ENCODE results near the gene OR5L1. TPM values are rescaled to one million over a fixed set of nuclear protein-coding genes. Genes with fewer than 3 reads are reported as not detected.

The OR5L1 gene
- total RNA-seq, 1 experiment from 2014 or later: not detected

- intact Hi-C loops (cut with micrococcal nuclease; ENCODE audit: unreplicated experiment): no loop called here
- Histone ChIP-seq H3K4me2 (no peak within 1 kb of the TSS), H3K4me3 (no peak within 1 kb of the TSS), H3K9me3 (ENCODE audit: insufficient read depth, low read depth) (no peaks in the 10 kb centered on the region), H3K36me3 (ENCODE audit: low read depth) (no peaks in the 10 kb centered on the region), H3F3A (ENCODE audit: insufficient read depth, low read depth) (no peaks in the 10 kb centered on the region), H2AFZ (no peak within 1 kb of the TSS), H4K20me1 (ENCODE audit: insufficient read depth) (no peaks in the 10 kb centered on the region), H3K4me1 (replicated peaks; ENCODE audit: insufficient read depth) (no peaks in the 10 kb centered on the region), H3K9me2 (ENCODE audit: insufficient read depth) (no peaks in the 10 kb centered on the region), H3K27ac (no peak within 1 kb of the TSS), H3K79me2 (ENCODE audit: low read depth) (no peaks in the 10 kb centered on the region), H3K27me3 (ENCODE audit: insufficient read depth, low read depth) (no peaks in the 10 kb centered on the region)
- CTCF ChIA-PET: no interaction called here
- DNase-seq: no peak
- POLR2A ChIA-PET (ENCODE audit: unreplicated experiment): no interaction called here
- BruUV-seq (replicated peaks): no TSS peak
- TF ChIP-seq CTCF (conservative IDR thresholded peaks at IDR 0.05) (no peak), EZH2 (IDR thresholded peaks at IDR 0.05; ENCODE audit: low read depth) (no peak)
Measured at GRCh38 chr11:55826919-55827318, 15.8 kb downstream of the OR5L1 start, which contains the start of gene OR5L2. Gene OR5L2 (plus strand): TSS chr11:55827219. CDS start chr11:55827219, 0 bp downstream.

- Histone ChIP-seq H3K27me3 (ENCODE audit: insufficient read depth, low read depth) (no peaks in the 10 kb centered on the region), H3K9me3 (ENCODE audit: insufficient read depth, low read depth) (no peaks in the 10 kb centered on the region; the same call in 1 of the 2 replicates), H3K4me2 (no peak within 1 kb of the TSS), H2AFZ (no peak within 1 kb of the TSS; the same call in 1 of the 2 replicates), H3K4me3 (no peak within 1 kb of the TSS), H3K27ac (no peak within 1 kb of the TSS), H4K20me1 (ENCODE audit: insufficient read depth) (no peaks in the 10 kb centered on the region), H3K36me3 (ENCODE audit: low read depth) (no peaks in the 10 kb centered on the region), H3K9me2 (ENCODE audit: insufficient read depth) (no peaks in the 10 kb centered on the region), H3K79me2 (ENCODE audit: low read depth) (no peaks in the 10 kb centered on the region), H3F3A (ENCODE audit: insufficient read depth, low read depth) (no peaks in the 10 kb centered on the region), H3K4me1 (replicated peaks; ENCODE audit: insufficient read depth) (no peaks in the 10 kb centered on the region)
- intact Hi-C loops (cut with micrococcal nuclease; ENCODE audit: unreplicated experiment): no loop called here
- DNase-seq: no peak
- POLR2A ChIA-PET (ENCODE audit: unreplicated experiment): no interaction called here
- TF ChIP-seq CTCF (conservative IDR thresholded peaks at IDR 0.05) (no peak), EZH2 (IDR thresholded peaks at IDR 0.05; ENCODE audit: low read depth) (no peak)
- CTCF ChIA-PET: no interaction called here
- no TSS peak for BruUV-seq (replicated peaks)
Measured at GRCh38 chr11:55838452-55838851, 27.3 kb downstream of the OR5L1 start, which contains the start of gene OR5D16. Gene OR5D16 (plus strand): TSS chr11:55838752. CDS start chr11:55838752, 0 bp downstream.

GRCh38 chr11:55847453-55847852, 36.3 kb downstream of the OR5L1 start:
- POLR2A ChIA-PET (ENCODE audit: unreplicated experiment): no interaction called here
- DNase-seq: no peak
- intact Hi-C loops (cut with micrococcal nuclease; ENCODE audit: unreplicated experiment): no loop called here

More at GRCh38 chr11:55847453-55847852, 36.3 kb downstream of the OR5L1 start:
- Histone ChIP-seq H3K4me1 (replicated peaks; ENCODE audit: insufficient read depth) (no peaks in the 10 kb centered on the region), H3K36me3 (ENCODE audit: low read depth) (no peaks in the 10 kb centered on the region), H3K27me3 (ENCODE audit: insufficient read depth, low read depth) (no peaks in the 10 kb centered on the region), H2AFZ (no peak overlapping the region), H3K79me2 (ENCODE audit: low read depth) (no peaks in the 10 kb centered on the region), H3K4me3 (no peak overlapping the region), H4K20me1 (ENCODE audit: insufficient read depth) (no peaks in the 10 kb centered on the region), H3K9me2 (ENCODE audit: insufficient read depth) (no peaks in the 10 kb centered on the region; the same call in 1 of the 2 replicates), H3K4me2 (no peak overlapping the region), H3K9me3 (ENCODE audit: insufficient read depth, low read depth) (no peaks in the 10 kb centered on the region; the same call in 1 of the 2 replicates), H3F3A (ENCODE audit: insufficient read depth, low read depth) (no peaks in the 10 kb centered on the region), H3K27ac (no peak overlapping the region)
- TF ChIP-seq EZH2 (IDR thresholded peaks at IDR 0.05; ENCODE audit: low read depth) (no peak), CTCF (conservative IDR thresholded peaks at IDR 0.05) (no peak)
- CTCF ChIA-PET: no interaction called here
- BruUV-seq (replicated peaks): no TSS peak
